Body of pancreas (tissue), 4 donors: ENCODE measurements around the gene C17orf67.

Experiments
- CTCF ChIP-seq, 7 experiments: fragments of 450-650 bp in 4 of 7; fragments of 200-600 bp in 3 of 7; sonication (generic) in 3 of 7; IDR thresholded peaks; one replicate each; pipeline ENCODE4 v1.5.1; 2016 to 2019; ENCODE audit warnings: antibody characterized with exemption in 7 of 7
- POLR2A ChIP-seq, 3 donors: fragments of 450-650 bp; IDR thresholded peaks; one replicate each; pipeline ENCODE4 v1.6.1; 2016; ENCODE audit warnings: antibody characterized with exemption in 3 of 3, mild to moderate bottlenecking in 2 of 3

GRCh38 chr17:56812901-56813388 is 20.8 kb downstream of the C17orf67 start:
- no peak for TF ChIP-seq CTCF (IDR thresholded peaks at IDR 0.05)
- no peak for TF ChIP-seq POLR2A (IDR thresholded peaks at IDR 0.05)
